HT1080 (cell line): ENCODE measurements around the gene RNF10. TPM values are rescaled to one million over a fixed set of nuclear protein-coding genes. Genes with fewer than 3 reads are reported as not detected.
"Not testable (repeated sequence)": the region's sequence is repeated elsewhere in the genome, so short reads cannot be mapped to it uniquely, and the experiment has no call there.

ENCODE experiments used
- DNase-seq: peaks from one replicate; pipeline ENCODE4 v3.0.0-alpha.2; 2015; ENCODE audit warnings: low read depth
- polyA plus RNA-seq, 2 experiments: library from polyadenylated mRNA; depleted of rRNA; stranded (reverse); fragments of >200 nt; gene quantifications; 2 replicates each; pipeline ENCODE4 v1.2.3, GENCODE V29; 2015
- total RNA-seq: library from RNA; depleted of rRNA; stranded (reverse); fragments of >200 nt; shearing (Covaris generic); gene quantifications from 2 replicates; pipeline ENCODE4 v1.2.3, GENCODE V29; 2014; rRNA removed

The RNF10 gene
- 35.1 and 43.3 TPM in 2 replicates for total RNA-seq
- polyA plus RNA-seq (2015; cell fraction: cytosol; rRNA removed), result 83.7 and 89.2 TPM in 2 replicates
- 52.3 and 57.8 TPM in 2 replicates for polyA plus RNA-seq (2015; cell fraction: nucleus; rRNA removed)

DNA sequence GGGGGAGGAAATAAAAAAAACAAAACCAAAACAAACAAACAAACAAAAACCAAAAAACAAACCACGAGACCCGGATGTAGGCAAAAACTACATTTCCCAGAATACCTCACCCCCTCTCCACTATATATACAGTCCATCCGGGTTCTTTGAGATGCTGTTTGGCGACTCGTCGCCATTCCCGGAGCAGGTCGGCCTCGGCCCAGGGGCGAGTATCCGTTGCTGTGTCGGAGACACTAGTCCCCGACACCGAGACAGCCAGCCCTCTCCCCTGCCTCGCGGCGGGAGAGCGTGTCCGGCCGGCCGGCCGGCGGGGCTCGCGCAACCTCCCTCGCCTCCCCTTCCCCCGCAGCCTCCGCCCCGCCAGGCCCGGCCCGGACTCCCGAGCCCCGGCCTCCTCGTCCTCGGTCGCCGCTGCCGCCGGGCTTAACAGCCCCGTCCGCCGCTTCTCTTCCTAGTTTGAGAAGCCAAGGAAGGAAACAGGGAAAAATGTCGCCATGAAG, at the start of gene RNF10:
Gene RNF10, plus strand, starts transcription at position 154 of the 500 bp plus-strand sequence. CDS start 456 bp downstream, outside the sequence.
- DNase-seq, result peak; percentile 69

DNA sequence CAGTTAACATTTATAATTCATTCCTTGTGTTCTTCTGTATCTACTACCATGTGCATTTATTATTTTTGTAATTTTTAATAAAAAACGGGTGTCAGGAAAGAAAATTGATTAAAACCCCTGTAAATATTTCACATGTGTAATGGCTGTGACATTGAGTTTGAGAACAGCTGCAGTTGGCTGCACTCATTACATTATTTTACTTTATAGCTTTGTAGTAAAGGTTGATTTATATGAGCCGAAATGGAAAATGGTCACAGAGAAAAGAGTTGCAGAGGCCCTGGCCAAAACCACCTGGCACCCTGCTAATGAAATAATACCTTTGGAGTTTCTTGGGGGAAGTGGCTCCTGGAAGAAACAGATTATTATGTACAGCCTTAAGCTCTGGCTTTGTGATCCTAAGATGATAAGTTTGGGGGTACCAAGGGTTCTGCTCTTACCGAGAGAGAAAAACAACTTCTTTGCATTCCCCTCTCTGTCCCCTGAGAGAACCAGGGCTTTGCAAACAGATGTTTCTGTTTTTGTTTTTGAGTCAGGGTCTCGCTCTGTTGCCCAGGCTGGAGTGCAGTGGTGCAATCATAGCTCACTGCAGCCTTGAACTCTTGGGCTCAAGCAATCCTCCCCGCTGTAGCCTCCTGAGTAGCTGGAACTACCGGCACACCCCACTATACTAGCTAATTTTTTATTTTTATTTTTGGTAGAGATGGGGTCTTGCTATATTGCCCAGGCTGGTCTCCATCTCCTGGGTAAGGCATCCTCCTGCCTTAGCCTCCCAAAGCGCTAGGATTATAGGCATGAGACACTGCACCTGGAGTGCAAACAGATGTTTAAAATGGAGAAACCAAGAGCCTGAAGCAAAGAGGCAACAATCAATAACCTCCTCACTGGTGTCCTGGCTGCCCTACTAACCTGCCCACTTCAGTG, 47.9 kb upstream of the RNF10 start:
- DNase-seq, result no peak

GRCh38 chr12:120487552-120487951, 46.6 kb upstream of the RNF10 start:
- DNase-seq, result not testable (repeated sequence)

- no peak for DNase-seq
Measured at GRCh38 chr12:120488057-120488640, 46.0 kb upstream of the RNF10 start.

DNA sequence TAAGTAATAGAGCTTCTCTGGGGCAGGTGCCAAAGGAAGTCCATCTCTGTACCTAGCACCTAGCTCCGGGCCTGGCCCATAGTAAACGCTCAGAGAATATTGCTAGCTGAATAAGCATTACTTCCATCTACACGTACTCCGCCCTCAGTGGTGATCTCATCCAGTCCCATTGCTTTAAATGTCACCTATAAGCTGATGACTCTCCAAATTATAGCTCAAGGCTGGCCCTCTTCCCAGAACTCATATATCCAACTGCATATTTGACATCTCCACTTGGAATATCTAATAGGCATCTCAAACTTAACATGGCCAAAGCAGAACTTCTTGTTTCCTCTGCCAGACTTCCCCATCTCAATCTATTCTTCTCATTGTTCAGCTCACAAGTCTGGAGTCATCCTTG, 45.1 kb upstream of the RNF10 start:
- no peak for DNase-seq

GRCh38 chr12:120490325-120490724, 43.8 kb upstream of the RNF10 start:
- DNase-seq, result no peak

GRCh38 chr12:120490833-120491512, 43.2 kb upstream of the RNF10 start:
- no peak for DNase-seq

GRCh38 chr12:120495186-120495730, 38.9 kb upstream of the RNF10 start:
- no peak for DNase-seq

GRCh38 chr12:120495731-120496412, 38.3 kb upstream of the RNF10 start, which contains the start of gene DYNLL1:
Gene DYNLL1 (plus strand): TSS chr12:120496113. CDS start chr12:120496422, 309 bp downstream.
- peak; percentile 94 for DNase-seq

DNA sequence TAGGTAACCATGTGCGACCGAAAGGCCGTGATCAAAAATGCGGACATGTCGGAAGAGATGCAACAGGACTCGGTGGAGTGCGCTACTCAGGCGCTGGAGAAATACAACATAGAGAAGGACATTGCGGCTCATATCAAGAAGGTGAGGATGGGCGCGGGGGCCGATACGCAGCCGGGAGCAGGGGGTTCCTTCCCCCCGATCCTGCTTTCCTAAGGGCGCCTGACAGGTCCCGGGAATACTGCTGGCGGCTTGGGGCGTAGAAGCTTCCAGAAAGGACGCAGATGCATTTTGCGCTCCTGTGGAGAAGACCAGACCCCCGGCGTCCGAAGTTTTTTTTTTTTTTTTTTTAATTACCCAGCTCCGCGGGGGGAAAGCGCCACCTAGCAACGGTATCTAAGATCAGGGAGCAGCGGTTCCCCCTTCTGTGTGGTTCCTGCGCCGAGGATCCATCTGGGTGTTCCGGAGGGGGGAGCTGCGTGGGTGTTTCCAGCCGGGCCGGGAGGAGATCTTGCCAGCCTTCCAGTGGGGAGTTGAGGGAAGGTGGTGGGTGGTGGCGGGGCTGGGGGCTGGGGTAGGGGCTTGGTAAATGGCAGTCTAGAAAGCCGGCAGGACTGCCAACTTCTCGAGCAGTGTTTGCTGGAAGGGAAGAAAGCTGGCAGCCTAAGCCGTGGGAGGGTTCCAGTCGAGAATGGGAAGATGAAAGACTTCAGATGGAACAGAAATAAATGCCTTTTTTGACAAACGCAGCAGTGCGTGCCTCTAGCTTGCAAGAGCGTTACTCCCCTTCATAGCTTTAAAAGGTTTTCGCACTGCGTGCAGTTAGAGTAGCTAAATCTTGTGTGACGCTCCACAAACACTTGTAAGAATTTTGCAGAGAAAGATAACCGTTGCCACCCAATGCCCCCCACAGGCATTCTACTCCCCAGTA, 37.5 kb upstream of the RNF10 start:
- peak; percentile 60 for DNase-seq

DNA sequence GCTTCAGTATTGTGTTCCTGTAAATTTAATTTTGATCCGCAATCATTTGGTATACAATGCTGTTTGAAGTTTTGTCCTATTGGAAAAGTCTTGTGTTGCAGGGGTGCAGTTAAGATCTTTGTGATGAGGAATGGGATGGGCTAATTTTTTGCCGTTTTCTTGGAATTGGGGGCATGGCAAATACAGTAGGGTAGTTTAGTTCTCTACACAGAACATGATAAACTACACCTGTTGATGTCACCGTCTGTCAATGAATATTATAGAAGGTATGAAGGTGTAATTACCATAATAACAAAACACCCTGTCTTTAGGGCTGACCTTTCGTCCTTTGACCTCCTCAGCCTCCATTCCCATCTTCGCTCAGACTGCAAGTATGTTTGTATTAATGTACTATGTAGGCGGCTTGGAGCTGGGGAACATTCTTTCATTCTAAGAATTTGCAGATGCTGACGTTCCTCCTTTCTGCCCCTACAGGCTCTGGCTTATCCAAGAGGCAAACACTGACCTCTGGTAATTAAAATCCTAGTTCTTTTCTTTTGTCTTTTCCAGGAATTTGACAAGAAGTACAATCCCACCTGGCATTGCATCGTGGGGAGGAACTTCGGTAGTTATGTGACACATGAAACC, 36.5 kb upstream of the RNF10 start:
- no peak for DNase-seq

DNA sequence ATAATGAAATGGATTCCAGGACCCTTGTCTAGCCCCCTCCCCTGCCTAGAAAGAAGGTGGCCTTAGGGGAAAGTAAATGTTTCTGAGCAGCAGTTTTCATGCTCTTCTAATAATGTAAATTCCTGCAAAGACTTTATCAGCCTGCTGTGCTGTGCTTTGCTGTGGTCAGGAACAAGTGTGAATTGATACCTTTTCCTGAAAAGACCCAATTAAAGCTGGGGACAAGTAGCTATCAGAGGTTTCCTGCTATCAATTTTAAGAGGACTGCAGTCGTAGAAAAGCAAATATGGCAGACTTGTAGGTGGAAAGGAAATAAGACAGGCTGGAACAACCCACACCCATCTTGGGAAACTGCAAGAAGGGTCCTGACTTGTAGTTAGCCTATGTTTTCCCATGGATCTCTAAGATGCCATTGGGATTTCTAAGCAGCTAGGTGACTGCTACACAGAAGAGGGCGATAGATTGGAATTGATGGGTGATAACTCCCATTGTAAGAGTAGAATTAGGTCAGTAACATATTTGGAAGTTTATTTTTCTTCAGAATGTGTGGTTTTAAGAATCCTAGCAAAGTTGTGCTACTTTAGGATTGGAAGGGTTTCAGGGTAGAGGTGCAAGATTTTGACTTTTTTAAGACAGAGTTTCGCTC, 35.2 kb upstream of the RNF10 start:
- DNase-seq, result no peak

GRCh38 chr12:120500581-120500980, 33.6 kb upstream of the RNF10 start:
- no peak for DNase-seq

GRCh38 chr12:120504587-120504986, 29.6 kb upstream of the RNF10 start:
- no peak for DNase-seq

GRCh38 chr12:120508537-120508936, 25.6 kb upstream of the RNF10 start:
- no peak for DNase-seq

DNA sequence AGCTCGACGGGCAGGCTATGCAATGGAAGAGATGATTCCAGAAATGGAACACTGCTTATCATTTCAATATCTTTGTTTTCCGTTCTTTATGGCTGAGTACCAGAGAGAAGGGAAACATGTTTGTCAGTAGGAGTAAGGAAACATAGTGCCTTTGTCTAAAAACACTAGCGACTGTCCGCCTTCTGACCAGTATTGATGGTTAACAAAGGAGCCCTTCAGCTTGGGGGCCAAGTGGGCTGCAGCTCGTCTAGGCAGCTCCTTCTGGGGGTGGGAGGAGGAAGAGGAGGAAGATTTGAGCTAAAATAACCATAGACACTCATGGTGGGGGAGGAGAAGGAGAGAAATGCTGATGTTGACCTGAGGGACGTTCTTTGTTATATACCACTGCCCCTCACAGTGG, 20.2 kb upstream of the RNF10 start:
- no peak for DNase-seq

- DNase-seq, result no peak
Measured at GRCh38 chr12:120515496-120515895, 18.7 kb upstream of the RNF10 start.

DNA sequence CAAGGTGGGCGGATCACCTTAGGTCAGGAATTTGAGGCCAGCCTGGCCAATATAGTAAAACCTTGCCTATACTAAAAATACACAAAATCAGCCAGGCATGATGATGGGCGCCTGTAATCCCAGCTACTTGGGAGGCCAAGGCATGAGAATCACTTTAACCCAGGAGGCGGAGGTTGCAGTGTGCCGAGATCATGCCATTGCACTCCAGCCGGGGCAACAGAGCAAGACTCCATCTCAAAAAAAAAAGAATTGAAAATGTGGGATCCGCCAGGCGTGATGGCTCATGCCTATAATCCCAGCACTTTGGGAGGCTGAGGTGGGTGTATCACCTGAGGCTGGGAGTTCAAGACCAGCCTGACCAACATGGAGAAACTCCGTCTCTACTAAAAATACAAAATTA, 14.8 kb upstream of the RNF10 start:
- DNase-seq, result not testable (repeated sequence)

GRCh38 chr12:120522568-120522967, 11.6 kb upstream of the RNF10 start:
- DNase-seq, result no peak
